GM19328 (cell line): ENCODE measurements around the gene SBNO2.

Experiments used
- ATAC-seq: cut with Tn5 transposase; IDR thresholded peaks from one replicate; pipeline ENCODE4 v1.9.1; 2021; ENCODE audit warnings: mild to moderate bottlenecking, moderate library complexity; ENCODE audit not compliant: unreplicated experiment

SBNO2 gene

GRCh38 chr19:1074544-1075283 is 99.4 kb downstream of the SBNO2 start:
- peak; percentile 50 for ATAC-seq

GRCh38 chr19:1073956-1074517 is 100.0 kb downstream of the SBNO2 start:
- no peak for ATAC-seq

GRCh38 chr19:1073063-1073955 is 100.8 kb downstream of the SBNO2 start:
- no peak for ATAC-seq

- no peak for ATAC-seq
Measured at GRCh38 chr19:1072371-1073015, 101.6 kb downstream of the SBNO2 start.

GRCh38 chr19:1070931-1071791 is 102.9 kb downstream of the SBNO2 start:
- no peak for ATAC-seq

- no peak for ATAC-seq
Measured at GRCh38 chr19:1070576-1070930, 103.5 kb downstream of the SBNO2 start.

- no peak for ATAC-seq
Measured at GRCh38 chr19:1069009-1069779, 104.9 kb downstream of the SBNO2 start.

GRCh38 chr19:1068009-1069001 is 105.8 kb downstream of the SBNO2 start:
- ATAC-seq, result no peak

GRCh38 chr19:1067341-1067957 is 106.6 kb downstream of the SBNO2 start:
- no peak for ATAC-seq

- no peak for ATAC-seq
Measured at GRCh38 chr19:1066748-1067340, 107.2 kb downstream of the SBNO2 start, which contains the start of gene ARHGAP45. Gene ARHGAP45, plus strand, starts transcription at chr19:1067167. Its CDS starts 239 bp downstream, at chr19:1067406.

- ATAC-seq, result no peak
Measured at GRCh38 chr19:1066251-1066747, 107.8 kb downstream of the SBNO2 start.

GRCh38 chr19:1065606-1066109 is 108.4 kb downstream of the SBNO2 start:
- no peak for ATAC-seq

- no peak for ATAC-seq
Measured at GRCh38 chr19:1064661-1065605, 109.1 kb downstream of the SBNO2 start.

- ATAC-seq, result no peak
Measured at GRCh38 chr19:1063909-1064660, 110.0 kb downstream of the SBNO2 start.
